ENCODE data around the gene METTL9. TPM values are rescaled to one million over a fixed set of nuclear protein-coding genes. Genes with fewer than 3 reads are reported as not detected.
A peak's percentile ranks its signal among the peaks of the same experiment; 100 is the strongest.
"Not testable (repeated sequence)": the region's sequence is repeated elsewhere in the genome, so short reads cannot be mapped to it uniquely, and the experiment has no call there.

Gene METTL9
- total and polyA plus RNA-seq, 2 of the 13 experiments (the other 11 are each of a cell fraction or from before 2014, with no cell fraction given) = 123 to 204 TPM

- intact Hi-C loops (cut with micrococcal nuclease; ENCODE audit: unreplicated experiment) = no loop called here
- WGBS (ENCODE audit: low lambda C conversion rate) = 15% methylated on average over 4 of the region's 4 CpGs
- Histone ChIP-seq H3K36me3 (replicated peaks in 1 of 2; ENCODE audit: control insufficient read depth in 1 of 2, insufficient read depth in 2 of 2, low read length in 2 of 2) (no peaks in the 10 kb centered on the region), H3K4me1 (ENCODE audit: insufficient read depth, low read length) (no peaks in the 10 kb centered on the region), H3K4me2 (ENCODE audit: low read depth, low read length) (no peak overlapping the region), H3K27ac (ENCODE audit: extremely low read length, insufficient read depth, low read length) (no peak overlapping the region), H3K4me3 (replicated peaks in 1 of 3; ENCODE audit: insufficient read depth in 1 of 3, low read depth in 2 of 3, low read length in 3 of 3) (no peak overlapping the region), H3K9ac (ENCODE audit: insufficient read depth, low read depth, low read length) (no peak overlapping the region), H3K79me2 (ENCODE audit: insufficient read depth, low read length) (no peaks in the 10 kb centered on the region), H2AFZ (ENCODE audit: low read length) (no peak overlapping the region), H3K9me3 (ENCODE audit: low read length) (no peaks in the 10 kb centered on the region), H3K27me3 (ENCODE audit: control insufficient read depth in 1 of 2, insufficient read depth in 2 of 2, low read length in 2 of 2) (peaks cover 2 to 3% of the 10 kb centered on the region in 2 experiments; a peak in 1 of 5 replicates), H4K20me1 (ENCODE audit: insufficient read depth, low read length) (no peaks in the 10 kb centered on the region)
- DNase-seq (ENCODE audit: low spot score) = no peak
- no peak for FAIRE-seq
- ChIA-PET CTCF (ENCODE audit: low intra/inter-chr PET ratio, low total read pairs) (no interaction called here), POLR2A (no interaction called here)
- TF ChIP-seq ZNF784 (CRISPR knock-in tag; IDR thresholded peaks at IDR 0.05; ENCODE audit: borderline replicate concordance) (no peak), HIC2 (CRISPR knock-in tag; IDR thresholded peaks at IDR 0.05; ENCODE audit: low read depth) (no peak), MAFK (conservative IDR thresholded peaks at IDR 0.05 in 1 of 2, IDR thresholded peaks at IDR 0.05 in 1 of 2; ENCODE audit: low read length in 2 of 2) (peak; percentile 78 to 91), MAFF (IDR thresholded peaks at IDR 0.05; ENCODE audit: low read depth, low read length) (peak; percentile 85)
- no TSS peak for BruUV-seq (replicated peaks)
- in situ Hi-C loops (cut with HindIII; ENCODE audit: extremely low pct_ligation_motif_present, low pct_unique_long_range_greater_than_20kb) = no loop called here
- ATAC-seq = no peak
These were observed 89.7 kb downstream of the METTL9 start for GRCh38 chr16:21689107-21689506.

- not testable (repeated sequence) for DNase-seq (ENCODE audit: low spot score)
These were observed 91.6 kb downstream of the METTL9 start for GRCh38 chr16:21690967-21691366.

More at GRCh38 chr16:21690967-21691366, 91.6 kb downstream of the METTL9 start:
- H3K9ac ChIP-seq (ENCODE audit: insufficient read depth, low read depth, low read length); H4K20me1 ChIP-seq (ENCODE audit: insufficient read depth, low read length); intact Hi-C loops (cut with micrococcal nuclease; ENCODE audit: unreplicated experiment); H3K4me1 ChIP-seq (ENCODE audit: insufficient read depth, low read length); in situ Hi-C loops (cut with HindIII; ENCODE audit: extremely low pct_ligation_motif_present, low pct_unique_long_range_greater_than_20kb); BruUV-seq (replicated peaks); H3K4me2 ChIP-seq (ENCODE audit: low read depth, low read length); H3K36me3 ChIP-seq (replicated peaks in 1 of 2; ENCODE audit: control insufficient read depth in 1 of 2, insufficient read depth in 2 of 2, low read length in 2 of 2); H3K9me3 ChIP-seq (ENCODE audit: low read length); H3K27ac ChIP-seq (ENCODE audit: extremely low read length, insufficient read depth, low read length); POLR2A ChIA-PET; CTCF ChIA-PET (ENCODE audit: low intra/inter-chr PET ratio, low total read pairs); FAIRE-seq; H3K27me3 ChIP-seq (ENCODE audit: control insufficient read depth in 1 of 2, insufficient read depth in 2 of 2, low read length in 2 of 2); H2AFZ ChIP-seq (ENCODE audit: low read length); H3K79me2 ChIP-seq (ENCODE audit: insufficient read depth, low read length); ATAC-seq; H3K4me3 ChIP-seq (replicated peaks in 1 of 3; ENCODE audit: insufficient read depth in 1 of 3, low read depth in 2 of 3, low read length in 3 of 3): not testable (repeated sequence)
- 37% methylated on average over 4 of the region's 4 CpGs for WGBS (ENCODE audit: low lambda C conversion rate)

Measured in HepG2 (cell line).